ENCODE data around the gene BBIP1. TPM values are rescaled to one million over a fixed set of nuclear protein-coding genes. Genes with fewer than 3 reads are reported as not detected.

Gene BBIP1, protein sequence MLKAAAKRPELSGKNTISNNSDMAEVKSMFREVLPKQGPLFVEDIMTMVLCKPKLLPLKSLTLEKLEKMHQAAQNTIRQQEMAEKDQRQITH
- total RNA-seq = 10 to 100 TPM; 19.3 to 32.4 (median 25.2) TPM
- polyA plus RNA-seq = 10 to 100 TPM; 26.6 to 29.5 TPM
- long read RNA-seq, donor 1, full-length matches to known transcripts = 9 of 10 reads
- long read RNA-seq, donor 1, partial matches to known transcripts = 1 of 10 reads
- long read RNA-seq, donor 1, other reads (novel, unspliced or antisense) = 0 of 10 reads
- long read RNA-seq, donor 2, transcript BBIP1-207 (4 exons, 2,119 nt) = major isoform, 24 of 28 reads
- long read RNA-seq, donor 2, partial matches to known transcripts = 0 of 28 reads
- long read RNA-seq, donor 2, other reads (novel, unspliced or antisense) = 3 of 28 reads
- long read RNA-seq, donor 3, transcript BBIP1-207 (4 exons, 2,119 nt) = major isoform, 15 of 20 reads
- long read RNA-seq, donor 3, partial matches to known transcripts = 0 of 20 reads
- long read RNA-seq, donor 3, other reads (novel, unspliced or antisense) = 2 of 20 reads

- ATAC-seq = peak; percentile 96 to 97 (median 97)
- Histone ChIP-seq H3K27me3 (no peaks in the 10 kb centered on the region), H3K9me3 (no peaks in the 10 kb centered on the region), H3K36me3 (peaks cover 0 to 7% (median 0%) of the 10 kb centered on the region in 9 donors), H3K4me1 (peaks cover 2 to 47% (median 39%) of the 10 kb centered on the region in 12 donors), H3K4me3 (peak within 1 kb of the TSS; percentile 62 to 90 (median 76)), H3K27ac (peak within 1 kb of the TSS; percentile 94 to 100 (median 99))
- DNase-seq = no peak
- intact Hi-C loops (cut with DNase I) = loop anchor here in 2 of 10 donors (1.0 to 2.0 kb wide), 2 partner anchors 46 to 47 kb away; partner anchors contain the start of gene PDCD4 (in 1 of the 2)
- 0 to 1% (median 0%) methylated on average over 21 to 40 of the region's 40 CpGs for WGBS, 4 donors
- TF ChIP-seq POLR2A (IDR thresholded peaks at IDR 0.05) (peak in 1 of 2 donors; percentile 66), CTCF (IDR thresholded peaks at IDR 0.05) (peak in 4 of 12 donors; percentile 8 to 36 (median 16))
Observed at GRCh38 chr10:110918643-110919348, at the start of gene BBIP1. TSS of gene BBIP1 (minus strand) at chr10:110919180. CDS start at chr10:110918157, 1,023 bp downstream.

- Histone ChIP-seq H3K4me1 (peaks cover 0 to 41% (median 10%) of the 10 kb centered on the region in 12 donors), H3K9me3 (no peaks in the 10 kb centered on the region), H3K27ac (no peak overlapping the region), H3K4me3 (no peak overlapping the region), H3K27me3 (no peaks in the 10 kb centered on the region), H3K36me3 (peaks cover 0 to 7% (median 0%) of the 10 kb centered on the region in 9 donors)
- TF ChIP-seq CTCF (IDR thresholded peaks at IDR 0.05) (no peak), POLR2A (IDR thresholded peaks at IDR 0.05) (no peak)
- DNase-seq (no peak), ATAC-seq (no peak)
- WGBS, 4 donors = 0 to 1% (median 0%) methylated on average over 1 of the region's 1 CpG
- intact Hi-C loops (cut with DNase I) = no loop called here
Observed at GRCh38 chr10:110967645-110968044, 48.7 kb upstream of the BBIP1 start.

GRCh38 chr10:110967009-110967630 is 48.1 kb upstream of the BBIP1 start:
- WGBS, 4 donors = 83 to 86% (median 84%) methylated on average over 3 of the region's 3 CpGs
- DNase-seq (no peak), ATAC-seq (no peak)
- H3K4me1 ChIP-seq = peaks cover 0 to 46% (median 14%) of the 10 kb centered on the region in 12 donors
- no peaks in the 10 kb centered on the region for H3K27me3 ChIP-seq
- H3K27ac ChIP-seq = no peak overlapping the region
- intact Hi-C loops (cut with DNase I) = no loop called here
- H3K36me3 ChIP-seq = peaks cover 0 to 7% (median 0%) of the 10 kb centered on the region in 9 donors
- TF ChIP-seq POLR2A (IDR thresholded peaks at IDR 0.05) = no peak
- H3K9me3 ChIP-seq = no peaks in the 10 kb centered on the region
- H3K4me3 ChIP-seq = no peak overlapping the region

GRCh38 chr10:110966146-110966545 is 47.2 kb upstream of the BBIP1 start:
- no peak for TF ChIP-seq CTCF (IDR thresholded peaks at IDR 0.05)
- TF ChIP-seq POLR2A (IDR thresholded peaks at IDR 0.05) = no peak
- peaks cover 0 to 52% (median 20%) of the 10 kb centered on the region in 12 donors for H3K4me1 ChIP-seq
- no peak for ATAC-seq
- H3K27me3 ChIP-seq = no peaks in the 10 kb centered on the region
- no peaks in the 10 kb centered on the region for H3K9me3 ChIP-seq
- H3K36me3 ChIP-seq = peaks cover 0 to 7% (median 0%) of the 10 kb centered on the region in 9 donors
- intact Hi-C loops (cut with DNase I) = no loop called here
- no peak for DNase-seq
- H3K4me3 ChIP-seq = no peak overlapping the region
- WGBS, 4 donors = 85 to 97% (median 92%) methylated on average over 1 of the region's 1 CpG
- no peak overlapping the region for H3K27ac ChIP-seq

Measured in heart left ventricle (tissue), 16 donors.